ENCODE results near the gene CREB5.

- TF ChIP-seq REST (IDR thresholded peaks at IDR 0.05; ENCODE audit: insufficient read depth in 1 of 2, low read depth in 2 of 2, low read length in 2 of 2), result no peak
- no peak for TF ChIP-seq POLR2AphosphoS5 (IDR thresholded peaks at IDR 0.05; ENCODE audit: low read depth, low read length)
- no peak for TF ChIP-seq TAF1 (IDR thresholded peaks at IDR 0.05; ENCODE audit: borderline replicate concordance, insufficient read depth, low read length)
Observed at GRCh38 chr7:28582226-28582625, 169.9 kb downstream of the CREB5 start.
